ENCODE measurements around the gene USP19.

The USP19 gene

DNA sequence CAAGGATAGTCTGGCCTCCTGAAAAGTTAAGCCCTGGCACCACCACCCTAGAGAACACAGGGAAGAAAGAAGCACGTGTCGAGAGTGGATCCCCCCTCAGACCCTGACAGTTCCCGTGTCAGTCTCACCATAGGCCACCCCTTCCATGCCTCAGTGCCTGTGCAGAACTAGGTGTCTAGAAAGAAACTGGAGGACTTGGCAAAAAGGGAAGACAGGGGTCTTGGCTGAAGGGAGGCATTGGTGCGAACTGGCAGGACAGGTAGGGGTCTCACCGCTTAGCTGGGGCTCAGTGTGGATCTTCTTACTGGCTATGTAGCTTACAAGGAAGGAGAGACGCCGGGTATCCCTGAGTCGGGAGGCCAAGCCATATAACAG lies 16.6 kb downstream of the USP19 start:
- in situ Hi-C loops (cut with HindIII; ENCODE audit: low sequenced_read_pairs): no loop called here

DNA sequence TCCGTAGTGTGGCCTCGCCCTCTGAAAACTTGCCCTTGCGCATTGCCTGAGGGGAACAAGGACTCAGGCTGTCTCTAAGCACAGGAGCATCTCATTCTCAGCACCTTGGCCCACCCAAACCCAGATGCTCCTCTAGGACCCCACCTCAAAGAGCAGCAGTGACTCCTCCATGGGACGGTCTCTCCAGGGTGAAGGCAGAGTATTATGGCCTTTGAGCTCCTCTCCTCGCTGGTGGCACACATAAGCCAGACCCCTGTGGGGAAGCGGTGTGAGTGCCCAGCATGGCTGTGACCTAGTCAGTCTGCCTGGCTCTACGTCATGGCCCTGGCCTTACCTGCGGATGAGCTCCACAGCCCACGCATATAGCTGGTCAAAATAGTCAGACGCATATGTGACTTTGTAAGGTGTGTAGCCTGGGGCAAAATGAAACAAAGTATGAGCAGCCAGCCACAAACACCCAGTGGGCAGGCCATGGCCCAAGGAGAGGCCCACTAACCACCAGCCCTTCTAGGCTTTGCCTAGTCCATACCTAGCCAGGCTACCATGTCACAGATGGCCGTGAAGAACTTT lies 20.5 kb downstream of the USP19 start:
- in situ Hi-C loops (cut with HindIII; ENCODE audit: low sequenced_read_pairs): no loop called here

GRCh38 chr3:49098910-49099630 lies 21.6 kb downstream of the USP19 start:
- in situ Hi-C loops (cut with HindIII; ENCODE audit: low sequenced_read_pairs): no loop called here

DNA sequence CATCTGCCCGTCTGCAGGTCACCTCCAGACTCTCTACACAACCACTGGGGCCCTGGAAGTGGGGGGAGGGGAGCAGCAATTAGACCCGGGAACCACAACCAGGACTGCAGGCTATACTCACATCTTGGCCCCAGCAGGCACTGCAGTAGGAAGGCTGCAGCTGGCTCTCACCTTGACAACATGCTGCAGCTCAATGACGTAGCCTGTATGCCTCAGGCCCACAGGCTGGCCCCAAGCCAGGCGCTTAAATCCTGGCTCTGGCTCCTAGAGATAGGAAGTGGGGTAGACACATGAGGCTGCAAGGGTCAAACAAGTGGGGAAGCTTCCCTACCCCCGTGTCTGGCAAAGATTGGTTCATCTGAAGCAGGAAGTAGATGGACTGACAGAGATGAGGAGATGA lies 22.2 kb downstream of the USP19 start:
- in situ Hi-C loops (cut with HindIII; ENCODE audit: low sequenced_read_pairs): no loop called here

DNA sequence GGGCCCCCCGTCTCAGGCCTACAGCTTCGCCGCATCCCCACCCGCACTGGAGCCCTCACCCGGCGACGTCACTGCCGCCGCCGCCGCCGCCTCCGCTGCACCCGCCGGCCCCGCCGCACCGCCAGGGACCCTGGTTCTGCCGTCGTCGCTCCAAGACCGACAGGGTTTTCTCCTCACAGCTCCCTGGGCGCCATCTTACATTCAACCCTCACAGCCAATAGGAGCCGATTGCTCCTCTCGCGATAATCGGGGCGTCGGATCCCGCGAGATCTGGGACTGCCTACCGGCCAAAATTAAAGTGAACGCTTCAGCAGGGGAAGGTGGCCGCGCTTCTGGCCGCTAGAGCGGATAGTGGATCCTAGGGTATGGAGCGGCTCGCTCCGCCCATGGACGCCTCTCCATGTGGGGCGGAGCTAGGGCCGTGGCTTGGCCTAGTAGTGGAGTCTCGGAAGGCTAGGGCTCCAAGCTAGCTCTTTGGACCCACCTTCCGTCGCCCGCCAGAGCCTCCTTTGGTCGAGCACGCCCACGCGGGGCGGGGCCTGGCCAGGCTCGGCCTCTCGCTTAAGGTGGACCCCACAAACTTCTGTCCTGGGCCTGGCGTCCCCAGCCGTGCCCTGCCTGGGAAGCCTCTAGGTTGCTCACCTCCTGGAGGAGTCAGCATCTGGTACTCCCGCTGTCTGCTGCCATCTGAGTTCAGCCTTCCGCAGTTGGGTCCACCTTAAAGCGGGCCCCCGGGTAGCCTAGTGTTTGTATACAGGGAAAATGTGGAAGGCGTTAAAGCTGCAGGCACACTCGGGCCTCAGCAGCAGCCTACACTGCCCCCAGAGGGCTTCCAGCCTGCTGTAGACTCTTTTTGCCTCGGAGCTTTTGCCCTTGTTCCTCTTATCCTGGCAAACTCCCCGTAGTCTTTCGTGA lies 26.5 kb downstream of the USP19 start, which contains the start of gene QRICH1:
Gene QRICH1 (minus strand): TSS at position 219 of the 915 bp plus-strand sequence. CDS start 17,054 bp downstream, outside the sequence.
- in situ Hi-C loops (cut with HindIII; ENCODE audit: low sequenced_read_pairs): no loop called here

DNA sequence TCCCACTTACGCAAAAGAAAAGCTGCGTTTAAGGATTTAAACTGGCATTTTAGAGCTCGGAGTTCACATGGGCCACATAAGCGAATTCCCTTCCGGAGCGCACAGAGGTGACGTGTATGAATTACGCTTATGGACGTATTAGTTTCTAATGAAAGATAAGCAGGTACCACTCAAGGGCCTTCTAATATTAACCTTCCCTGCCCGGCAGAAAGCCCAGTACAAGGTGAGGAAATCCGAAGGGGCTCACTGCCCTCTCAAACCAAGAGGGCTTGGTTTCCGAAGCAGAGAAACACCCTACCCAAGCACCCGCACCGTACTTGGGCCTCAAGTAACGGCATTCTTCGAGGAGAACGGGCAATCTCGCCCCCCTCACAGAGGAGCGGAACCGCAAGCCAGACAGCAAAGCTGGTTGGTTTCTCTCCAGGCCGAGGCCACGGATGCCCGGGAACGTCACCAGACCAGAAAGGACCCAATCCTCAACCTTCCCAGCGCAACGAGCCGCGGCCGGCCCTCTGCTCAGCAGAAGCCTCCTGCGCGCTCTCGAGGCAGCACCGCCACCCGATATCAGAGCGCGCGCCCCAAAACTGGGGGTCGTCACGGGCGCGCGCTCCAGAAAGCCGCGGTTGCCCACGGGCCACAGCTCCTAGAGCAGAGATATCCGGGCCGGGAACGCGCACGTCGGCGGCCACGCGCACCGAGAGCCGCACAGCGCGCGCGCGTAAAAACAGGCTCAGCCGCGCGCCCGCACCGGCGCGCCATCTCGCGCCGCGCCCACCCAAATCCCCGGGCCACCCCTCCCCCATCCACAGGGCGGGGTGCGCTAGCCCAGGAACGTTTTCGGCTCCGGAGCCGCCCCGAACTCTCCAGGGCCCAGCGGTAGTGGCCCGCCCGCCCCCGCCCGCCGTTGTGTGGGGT lies 27.4 kb downstream of the USP19 start:
- in situ Hi-C loops (cut with HindIII; ENCODE audit: low sequenced_read_pairs): no loop called here

DNA sequence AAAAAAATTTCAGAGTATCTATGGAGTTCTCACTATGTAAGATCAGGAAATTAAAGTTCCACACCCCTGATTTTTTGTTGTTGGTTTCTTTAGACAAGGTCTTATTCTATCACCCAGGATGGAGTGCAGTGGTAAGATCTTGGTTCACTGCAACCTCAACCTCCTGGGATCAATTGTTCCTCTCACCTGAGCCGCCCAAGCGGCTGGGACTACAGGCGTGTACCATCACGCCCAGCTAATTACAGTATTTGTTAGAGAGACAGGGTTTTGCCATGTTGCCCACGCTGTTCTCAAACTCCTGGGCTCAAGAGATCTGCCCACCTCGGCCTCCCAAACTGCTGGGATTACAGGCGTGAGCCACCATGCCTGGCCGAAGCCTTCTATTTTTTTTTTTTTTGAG lies 39.2 kb downstream of the USP19 start:
- in situ Hi-C loops (cut with HindIII; ENCODE audit: low sequenced_read_pairs): no loop called here

GRCh38 chr3:49079270-49079669 lies 41.4 kb downstream of the USP19 start:
- in situ Hi-C loops (cut with HindIII; ENCODE audit: low sequenced_read_pairs): no loop called here

DNA sequence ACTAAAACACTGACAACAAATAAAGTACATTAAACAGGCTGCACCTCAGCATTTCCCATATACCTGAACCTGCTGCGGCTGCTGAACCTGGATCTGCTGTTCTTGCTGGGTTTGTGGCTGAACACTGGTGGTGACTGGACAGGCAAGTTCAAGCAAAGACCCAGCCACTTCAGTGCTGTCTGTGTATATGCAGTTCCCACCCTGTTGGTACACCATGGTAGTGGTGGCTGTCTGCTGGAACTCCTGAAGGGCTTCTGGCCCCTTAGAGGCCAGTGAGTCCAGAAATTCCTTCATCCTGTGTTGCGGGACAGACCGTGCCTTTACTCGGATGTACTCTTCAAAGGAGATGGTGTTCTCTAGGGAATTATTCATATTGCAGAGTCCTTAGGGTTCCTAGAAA lies 44.0 kb downstream of the USP19 start:
- in situ Hi-C loops (cut with HindIII; ENCODE audit: low sequenced_read_pairs): no loop called here

- in situ Hi-C loops (cut with HindIII; ENCODE audit: low sequenced_read_pairs): no loop called here
Observed at GRCh38 chr3:49076116-49076515, 44.5 kb downstream of the USP19 start.
